A375 (cell line): ENCODE measurements around the gene SP100. TPM values are rescaled to one million over a fixed set of nuclear protein-coding genes. Genes with fewer than 3 reads are reported as not detected.

Experiments used
- small RNA-seq: library from RNA; depleted of rRNA; stranded (forward); fragments of <200 nt; gene quantifications from one replicate; pipeline ENCODE3, GENCODE V24; 2014
- total RNA-seq: library from RNA; depleted of rRNA; stranded (reverse); fragments of >200 nt; shearing (Covaris generic); gene quantifications from 2 replicates; pipeline ENCODE4 v1.2.3, GENCODE V29; 2014; rRNA removed

SP100 gene
- 67.9 and 72.5 TPM in 2 replicates for total RNA-seq

DNA sequence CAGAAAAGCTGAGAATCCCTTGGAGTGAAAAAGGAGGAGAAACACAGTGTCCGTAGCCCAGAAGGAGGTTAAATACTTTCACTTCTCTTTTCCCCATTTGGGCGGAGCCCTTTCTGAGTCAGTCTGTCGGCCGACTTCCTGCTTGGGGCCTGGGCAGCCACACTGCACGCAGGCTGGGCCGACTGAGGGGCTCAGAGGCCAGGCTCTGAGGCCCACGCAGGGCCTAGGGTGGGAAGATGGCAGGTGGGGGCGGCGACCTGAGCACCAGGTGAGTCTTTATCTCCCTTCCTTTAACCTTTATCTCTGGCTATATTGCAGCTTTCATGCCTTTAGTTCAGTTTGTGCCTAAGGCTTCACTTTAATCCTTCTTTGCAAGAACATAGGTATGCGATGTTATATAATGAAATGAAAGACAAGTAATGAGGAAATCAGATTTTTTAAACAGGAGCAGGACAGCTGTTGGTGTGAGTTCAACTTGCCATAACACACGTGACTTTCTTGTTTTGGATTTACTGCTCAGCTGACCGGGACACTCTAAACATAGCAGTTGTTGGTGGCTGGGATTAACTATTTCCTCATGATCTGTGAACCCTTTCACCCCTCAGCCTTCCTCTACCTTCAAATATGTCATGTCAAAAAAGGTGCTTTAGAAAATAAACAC, at the start of gene SP100:
Gene SP100, plus strand, starts transcription at position 141 of the 661 bp plus-strand sequence. Its CDS starts 96 bp downstream, at position 237.

Small RNA genes lying within 50 kb of the gene (small RNA-seq; reads per million reads assigned to genes)
- gene HMGB1P3 (not detected), gene RN7SL834P (not detected), gene RNU6-451P (not detected)

Other genes with a start within 250 kb of the SP100 start
- gene SP110, start 196.2 kb upstream of the SP100 start, total RNA-seq = 10.7 and 12.3 TPM in 2 replicates
- 0.32 TPM in 1 of 2 replicates, not detected in the other for gene SP140, start 190.5 kb upstream of the SP100 start, total RNA-seq
- gene SP140L, start 89.0 kb upstream of the SP100 start, total RNA-seq = 7.1 and 10.8 TPM in 2 replicates